NCI-H510A (cell line): ENCODE data around the gene CASP6.
"Not testable (repeated sequence)": the region's sequence is repeated elsewhere in the genome, so short reads cannot be mapped to it uniquely, and the experiment has no call there.

Experiments
- DNase-seq: peaks from one replicate; lab custom pipeline; 2025; lab: John Stamatoyannopoulos, UW

The CASP6 gene

GRCh38 chr4:109719604-109720003 is 16.4 kb upstream of the CASP6 start:
- no peak for DNase-seq

GRCh38 chr4:109718759-109719158 is 15.5 kb upstream of the CASP6 start:
- DNase-seq = no peak

- DNase-seq = no peak
Measured at GRCh38 chr4:109713500-109713899, 10.3 kb upstream of the CASP6 start.

GRCh38 chr4:109708990-109709389 is 5.7 kb upstream of the CASP6 start:
- no peak for DNase-seq

GRCh38 chr4:109708435-109708834 is 5.2 kb upstream of the CASP6 start:
- DNase-seq = no peak

- no peak for DNase-seq
Measured at GRCh38 chr4:109703664-109704361, 568 bp upstream of the CASP6 start.

- no peak for DNase-seq
Measured at GRCh38 chr4:109701566-109702410, 1.5 kb downstream of the CASP6 start.

GRCh38 chr4:109699553-109700225 is 3.6 kb downstream of the CASP6 start:
- DNase-seq = no peak

GRCh38 chr4:109698656-109699055 is 4.6 kb downstream of the CASP6 start:
- no peak for DNase-seq

GRCh38 chr4:109691411-109691920 is 11.8 kb downstream of the CASP6 start:
- DNase-seq = no peak

GRCh38 chr4:109690690-109691410 is 12.4 kb downstream of the CASP6 start:
- DNase-seq = no peak

- DNase-seq = no peak
Measured at GRCh38 chr4:109684727-109685126, 18.5 kb downstream of the CASP6 start.

GRCh38 chr4:109683621-109684253 is 19.5 kb downstream of the CASP6 start:
- DNase-seq = no peak

GRCh38 chr4:109682875-109683274 is 20.4 kb downstream of the CASP6 start:
- DNase-seq = no peak

GRCh38 chr4:109678925-109679324 is 24.3 kb downstream of the CASP6 start:
- not testable (repeated sequence) for DNase-seq

- not testable (repeated sequence) for DNase-seq
Measured at GRCh38 chr4:109678472-109678871, 24.8 kb downstream of the CASP6 start.

- DNase-seq = no peak
Measured at GRCh38 chr4:109676886-109677285, 26.4 kb downstream of the CASP6 start.

GRCh38 chr4:109675843-109676242 is 27.4 kb downstream of the CASP6 start:
- DNase-seq = no peak

- DNase-seq = no peak
Measured at GRCh38 chr4:109675181-109675580, 28.1 kb downstream of the CASP6 start.

- DNase-seq = no peak
Measured at GRCh38 chr4:109673303-109673702, 29.9 kb downstream of the CASP6 start.

- DNase-seq = no peak
Measured at GRCh38 chr4:109672169-109672930, 30.9 kb downstream of the CASP6 start.
